H9 (cell line): Measurements from ENCODE around the gene CNOT10. TPM values are rescaled to one million over a fixed set of nuclear protein-coding genes. Genes with fewer than 3 reads are reported as not detected.

Source experiments
- DNase-seq: peaks from one replicate; pipeline ENCODE4 v3.0.0-alpha.2; 2017
- H2AFZ ChIP-seq: one replicate; pipeline ENCODE4 v1.6.1; 2013; ENCODE audit warnings: mild to moderate bottlenecking, low read length, control low read depth, moderate library complexity
- H2AK5ac ChIP-seq: 2 replicates; pipeline ENCODE4 v1.6.1; 2013; ENCODE audit warnings: low read length, control low read depth, mixed read lengths; ENCODE audit not compliant: insufficient read length
- H2BK120ac ChIP-seq: one replicate; pipeline ENCODE4 v1.6.1; 2013; ENCODE audit warnings: low read depth, mild to moderate bottlenecking, low read length, control low read depth, inconsistent platforms; ENCODE audit not compliant: poor library complexity, severe bottlenecking
- H2BK12ac ChIP-seq: 2 replicates; pipeline ENCODE4 v1.6.1; 2013; ENCODE audit warnings: low read length, control low read depth, mixed read lengths, low read depth; ENCODE audit not compliant: insufficient read length
- H2BK15ac ChIP-seq: 2 replicates; pipeline ENCODE4 v1.6.1; 2013; ENCODE audit warnings: low read depth, low read length, control low read depth
- H2BK20ac ChIP-seq: one replicate; pipeline ENCODE4 v1.6.1; 2013; ENCODE audit warnings: low read depth, mild to moderate bottlenecking, low read length, control low read depth, inconsistent platforms; ENCODE audit not compliant: poor library complexity, severe bottlenecking
- H2BK5ac ChIP-seq: 2 replicates; pipeline ENCODE4 v1.6.1; 2013; ENCODE audit warnings: low read length, control low read depth, mixed read lengths; ENCODE audit not compliant: insufficient read length
- H3K14ac ChIP-seq: 2 replicates; pipeline ENCODE4 v1.6.1; 2013; ENCODE audit warnings: low read length, control low read depth; ENCODE audit not compliant: insufficient read depth
- H3K18ac ChIP-seq: 2 replicates; pipeline ENCODE4 v1.6.1; 2013; ENCODE audit warnings: low read depth, mild to moderate bottlenecking, mixed read lengths, low read length, control low read depth; ENCODE audit not compliant: insufficient read length
- H3K23ac ChIP-seq: 2 replicates; pipeline ENCODE4 v1.6.1; 2013; ENCODE audit warnings: low read length, control low read depth, mixed read lengths, low read depth; ENCODE audit not compliant: insufficient read length
- H3K23me2 ChIP-seq: 2 replicates; pipeline ENCODE4 v1.6.1; 2013; ENCODE audit warnings: low read depth, mild to moderate bottlenecking, mixed read lengths, low read length, control low read depth; ENCODE audit not compliant: insufficient read length, poor library complexity, severe bottlenecking
- H3K27ac ChIP-seq: 2 replicates; pipeline ENCODE4 v1.5.1; 2013; ENCODE audit warnings: low read length, control low read depth, mixed read lengths, low read depth; ENCODE audit not compliant: insufficient read length
- H3K27me3 ChIP-seq: 2 replicates; pipeline ENCODE4 v1.6.1; 2013; ENCODE audit warnings: low read length, control low read depth, inconsistent platforms; ENCODE audit not compliant: insufficient read depth
- H3K4ac ChIP-seq: 2 replicates; pipeline ENCODE4 v1.6.1; 2013; ENCODE audit warnings: low read depth, mild to moderate bottlenecking, control low read depth, inconsistent platforms, low read length, moderate library complexity
- H3K4me1 ChIP-seq: 2 replicates; pipeline ENCODE4 v1.6.1; 2013; ENCODE audit warnings: low read length, control low read depth, inconsistent platforms; ENCODE audit not compliant: insufficient read depth
- H3K4me2 ChIP-seq: 2 replicates; pipeline ENCODE4 v1.6.1; 2013; ENCODE audit warnings: low read length, control low read depth, mixed read lengths; ENCODE audit not compliant: insufficient read length, insufficient read depth
- H3K56ac ChIP-seq: 2 replicates; pipeline ENCODE4 v1.6.1; 2013; ENCODE audit warnings: low read depth, mild to moderate bottlenecking, mixed read lengths, low read length, control low read depth; ENCODE audit not compliant: insufficient read length
- H3K79me1 ChIP-seq: 2 replicates; pipeline ENCODE4 v1.6.1; 2013; ENCODE audit warnings: low read depth, mild to moderate bottlenecking, moderate library complexity, low read length, control low read depth, inconsistent platforms; ENCODE audit not compliant: insufficient read depth, poor library complexity, severe bottlenecking
- H3K79me2 ChIP-seq: 2 replicates; pipeline ENCODE4 v1.6.1; 2013; ENCODE audit warnings: low read length, control low read depth, inconsistent platforms; ENCODE audit not compliant: insufficient read depth
- H3K9ac ChIP-seq: 2 replicates; pipeline ENCODE4 v1.6.1; 2013; ENCODE audit warnings: low read length, control low read depth, mixed read lengths; ENCODE audit not compliant: insufficient read length; ENCODE audit errors: extremely low read depth
- H3K9me3 ChIP-seq: one replicate; pipeline ENCODE4 v1.6.1; 2013; ENCODE audit warnings: low read depth, low read length, inconsistent platforms; ENCODE audit not compliant: control insufficient read depth
- H3T11ph ChIP-seq: one replicate; pipeline ENCODE4 v1.6.1; 2013; ENCODE audit warnings: mild to moderate bottlenecking, low read length, control low read depth, inconsistent platforms
- H4K20me1 ChIP-seq: one replicate; pipeline ENCODE4 v1.6.1; 2013; ENCODE audit not compliant: control insufficient read depth, insufficient read length, insufficient read depth
- H4K5ac ChIP-seq: 2 replicates; pipeline ENCODE4 v1.6.1; 2013; ENCODE audit warnings: low read depth, mild to moderate bottlenecking, mixed read lengths, low read length, control low read depth; ENCODE audit not compliant: insufficient read length
- H4K8ac ChIP-seq: replicated peaks from 2 replicates; pipeline ENCODE4 v1.6.1; 2013; ENCODE audit warnings: low read length, control low read depth, mixed read lengths, low read depth; ENCODE audit not compliant: insufficient read length
- H4K91ac ChIP-seq: 2 replicates; pipeline ENCODE4 v1.6.1; 2013; ENCODE audit warnings: low read depth, mild to moderate bottlenecking, moderate library complexity, mixed read lengths, low read length, control low read depth; ENCODE audit not compliant: insufficient read length
- H3K27ac Mint-ChIP-seq, 3 experiments: 2 replicates in 2 of 3; 3 replicates in 1 of 3; pipeline ENCODE4 v1.8.0; 2020 to 2021; ENCODE audit warnings: mixed read lengths in 3 of 3, mild to moderate bottlenecking in 1 of 3, moderate library complexity in 1 of 3
- H3K27me3 Mint-ChIP-seq: 2 replicates; pipeline ENCODE4 v1.8.0; 2021; ENCODE audit warnings: low read depth, mild to moderate bottlenecking, moderate library complexity, mixed read lengths
- H3K36me3 Mint-ChIP-seq, 3 experiments: 2 replicates in 2 of 3; 3 replicates in 1 of 3; pipeline ENCODE4 v1.8.0; 2020 to 2021; ENCODE audit warnings: low read depth in 3 of 3, mixed read lengths in 3 of 3; ENCODE audit not compliant: insufficient read depth in 1 of 3
- H3K4me1 Mint-ChIP-seq, 2 experiments: 2 replicates each; pipeline ENCODE4 v1.8.0; 2020; ENCODE audit warnings: mixed read lengths in 2 of 2
- H3K4me3 Mint-ChIP-seq, 2 experiments: 2 replicates in 1 of 2; 3 replicates in 1 of 2; pipeline ENCODE4 v1.8.0; 2020 to 2021; ENCODE audit warnings: mild to moderate bottlenecking in 2 of 2, mixed read lengths in 2 of 2, moderate library complexity in 1 of 2
- H3K9me3 Mint-ChIP-seq, 2 experiments: 2 replicates in 1 of 2; 3 replicates in 1 of 2; pipeline ENCODE4 v1.8.0; 2020; ENCODE audit warnings: mild to moderate bottlenecking in 2 of 2, mixed read lengths in 2 of 2, moderate library complexity in 1 of 2
- total RNA-seq: library from RNA; stranded (reverse); gene quantifications from 2 replicates; pipeline ENCODE4 v1.2.1, GENCODE V29; 2021
- TF ChIP-seq, protein P1 (sequence below): fragments of 200-600 bp; sonication (generic); conservative IDR thresholded peaks from 3 replicates; pipeline ENCODE4 v1.8.0; 2021; ENCODE audit warnings: antibody characterized with exemption, mild to moderate bottlenecking

Gene CNOT10
- total RNA-seq, 1 experiment from 2014 or later: 55.4 TPM

DNA sequence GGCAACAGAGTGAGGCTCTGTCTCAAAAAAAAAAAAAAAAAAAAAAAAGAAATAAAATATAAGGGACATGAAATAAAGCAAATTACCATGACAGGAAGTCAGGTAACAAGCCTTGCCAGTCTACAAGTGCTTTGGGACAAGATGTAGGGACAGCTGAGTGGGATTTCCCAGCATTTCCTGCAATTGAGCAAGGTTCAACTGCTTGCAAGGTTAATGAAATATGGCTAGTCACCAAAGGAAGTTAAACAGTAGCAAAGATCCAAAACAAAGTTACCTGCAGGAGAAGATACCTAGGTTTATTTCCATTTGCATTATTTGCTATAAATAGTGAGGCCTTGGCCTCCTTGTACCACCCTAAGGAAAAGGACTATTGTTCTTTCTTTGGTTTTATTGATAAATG is 22.3 kb upstream of the CNOT10 start:
- Histone ChIP-seq H2BK5ac (no peak overlapping the region), H3K9me3 (no peaks in the 10 kb centered on the region), H3T11ph (no peak overlapping the region), H3K23ac (no peak overlapping the region), H3K56ac (no peak overlapping the region), H3K27me3 (no peaks in the 10 kb centered on the region), H3K79me1 (no peaks in the 10 kb centered on the region), H4K8ac (no peak overlapping the region), H3K4me2 (no peak overlapping the region), H4K91ac (no peak overlapping the region), H3K79me2 (no peaks in the 10 kb centered on the region), H2AFZ (no peak overlapping the region), H3K18ac (no peak overlapping the region), H3K14ac (no peak overlapping the region), H2BK120ac (no peak overlapping the region), H3K9ac (no peak overlapping the region), H3K4me1 (no peaks in the 10 kb centered on the region), H2BK20ac (no peak overlapping the region), H2BK12ac (no peak overlapping the region), H2BK15ac (no peak overlapping the region), H4K5ac (no peak overlapping the region), H3K4ac (no peak overlapping the region), H2AK5ac (no peak overlapping the region), H3K23me2 (no peaks in the 10 kb centered on the region), H3K27ac (no peak overlapping the region), H4K20me1 (no peaks in the 10 kb centered on the region)
- peaks cover 8 to 12% of the 10 kb centered on the region in 2 experiments for H3K9me3 Mint-ChIP-seq
- H3K27me3 Mint-ChIP-seq: no peaks in the 10 kb centered on the region
- H3K27ac Mint-ChIP-seq: no peak overlapping the region; a peak in 1 of 7 replicates
- no peak for DNase-seq
- H3K36me3 Mint-ChIP-seq: peaks cover 1 to 8% (median 6%) of the 10 kb centered on the region in 3 experiments; a peak in 5 of 7 replicates
- TF ChIP-seq, protein P1, sequence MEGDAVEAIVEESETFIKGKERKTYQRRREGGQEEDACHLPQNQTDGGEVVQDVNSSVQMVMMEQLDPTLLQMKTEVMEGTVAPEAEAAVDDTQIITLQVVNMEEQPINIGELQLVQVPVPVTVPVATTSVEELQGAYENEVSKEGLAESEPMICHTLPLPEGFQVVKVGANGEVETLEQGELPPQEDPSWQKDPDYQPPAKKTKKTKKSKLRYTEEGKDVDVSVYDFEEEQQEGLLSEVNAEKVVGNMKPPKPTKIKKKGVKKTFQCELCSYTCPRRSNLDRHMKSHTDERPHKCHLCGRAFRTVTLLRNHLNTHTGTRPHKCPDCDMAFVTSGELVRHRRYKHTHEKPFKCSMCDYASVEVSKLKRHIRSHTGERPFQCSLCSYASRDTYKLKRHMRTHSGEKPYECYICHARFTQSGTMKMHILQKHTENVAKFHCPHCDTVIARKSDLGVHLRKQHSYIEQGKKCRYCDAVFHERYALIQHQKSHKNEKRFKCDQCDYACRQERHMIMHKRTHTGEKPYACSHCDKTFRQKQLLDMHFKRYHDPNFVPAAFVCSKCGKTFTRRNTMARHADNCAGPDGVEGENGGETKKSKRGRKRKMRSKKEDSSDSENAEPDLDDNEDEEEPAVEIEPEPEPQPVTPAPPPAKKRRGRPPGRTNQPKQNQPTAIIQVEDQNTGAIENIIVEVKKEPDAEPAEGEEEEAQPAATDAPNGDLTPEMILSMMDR: no peak
- no peak overlapping the region for H3K4me3 Mint-ChIP-seq
- no peaks in the 10 kb centered on the region; a peak in 1 of 4 replicates for H3K4me1 Mint-ChIP-seq
